Endothelial cell of umbilical vein (primary cell): ENCODE data around the gene C4BPA.

Experiments used
- CTCF ChIP-seq, 2 donors: IDR thresholded peaks; 1 replicate in 1 of 2; 2 replicates in 1 of 2; pipeline ENCODE4 v1.5.1; 2011; ENCODE audit warnings: low read length in 2 of 2, mild to moderate bottlenecking in 2 of 2, moderate library complexity in 2 of 2, control low read depth in 1 of 2, inconsistent platforms in 1 of 2, low read depth in 1 of 2; ENCODE audit not compliant: insufficient read depth in 1 of 2; ENCODE audit errors: extremely low read depth in 1 of 2
- EZH2 ChIP-seq: IDR thresholded peaks from 2 replicates; pipeline ENCODE4 v1.6.1; 2012; ENCODE audit warnings: borderline replicate concordance, low read depth, mild to moderate bottlenecking, moderate library complexity, low read length, inconsistent platforms; ENCODE audit not compliant: severe bottlenecking
- GATA2 ChIP-seq: IDR thresholded peaks from 2 replicates; pipeline ENCODE4 v1.7.0; 2011; ENCODE audit warnings: low read depth, mild to moderate bottlenecking, moderate library complexity, mixed read lengths, low read length; ENCODE audit not compliant: insufficient read length, insufficient read depth
- POLR2A ChIP-seq: IDR thresholded peaks from 2 replicates; pipeline ENCODE4 v1.6.1; 2012; ENCODE audit warnings: low read depth, mild to moderate bottlenecking, control low read depth, low read length
- POLR2AphosphoS5 ChIP-seq: IDR thresholded peaks from 2 replicates; pipeline ENCODE4 v1.6.1; 2012; ENCODE audit warnings: low read depth, mild to moderate bottlenecking, control low read depth, low read length, moderate library complexity; ENCODE audit not compliant: insufficient read depth
- TF ChIP-seq, protein P1 (sequence below): IDR thresholded peaks from 2 replicates; pipeline ENCODE4 v1.6.1; 2011; ENCODE audit not compliant: insufficient read depth, insufficient read length

- TF ChIP-seq POLR2AphosphoS5 = no peak
- TF ChIP-seq CTCF (IDR thresholded peaks at IDR 0.05; ENCODE audit: extremely low read depth in 1 of 2, insufficient read depth in 1 of 2, low read depth in 1 of 2, low read length in 2 of 2) = no peak
- TF ChIP-seq, protein P1, sequence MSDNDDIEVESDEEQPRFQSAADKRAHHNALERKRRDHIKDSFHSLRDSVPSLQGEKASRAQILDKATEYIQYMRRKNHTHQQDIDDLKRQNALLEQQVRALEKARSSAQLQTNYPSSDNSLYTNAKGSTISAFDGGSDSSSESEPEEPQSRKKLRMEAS = no peak
- TF ChIP-seq EZH2 = no peak
- no peak for TF ChIP-seq POLR2A
- no peak for TF ChIP-seq GATA2
Measured at GRCh38 chr1:207059881-207060280, 44.2 kb upstream of the C4BPA start.
